GM21825 (cell line): ENCODE measurements around the gene SERTAD1.
A peak's percentile ranks its signal among the peaks of the same experiment; 100 is the strongest.
"Not testable (repeated sequence)": the region's sequence is repeated elsewhere in the genome, so short reads cannot be mapped to it uniquely, and the experiment has no call there.

ENCODE experiments used
- ATAC-seq: cut with Tn5 transposase; IDR thresholded peaks from one replicate; pipeline ENCODE4 v1.9.1; 2021; ENCODE audit warnings: mild to moderate bottlenecking, moderate library complexity; ENCODE audit not compliant: unreplicated experiment

Gene SERTAD1

GRCh38 chr19:40425450-40426287 is at the start of gene SERTAD1:
Gene SERTAD1 (minus strand): TSS chr19:40425992. CDS start chr19:40423546, 2,446 bp downstream.
- ATAC-seq: peak; percentile 79

DNA sequence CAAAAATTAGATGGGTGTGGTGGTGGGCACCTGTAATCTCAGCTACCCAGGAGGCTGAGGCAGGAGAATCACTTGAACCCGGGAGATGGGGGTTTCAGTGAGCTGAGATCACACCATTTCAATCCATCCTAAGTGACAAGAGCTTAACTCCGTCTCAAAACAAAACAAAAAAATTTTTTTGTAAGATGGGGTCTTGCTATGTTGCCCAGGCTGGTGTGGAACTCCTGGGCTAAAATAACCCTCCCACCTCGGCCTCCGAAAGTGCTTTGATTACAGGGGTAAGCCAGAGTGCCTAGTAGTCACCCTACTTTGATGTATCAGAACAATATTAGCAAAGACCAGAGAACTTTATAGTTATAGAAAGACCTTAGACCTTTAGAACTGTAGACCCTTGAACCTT is 48.9 kb upstream of the SERTAD1 start:
- no peak for ATAC-seq

DNA sequence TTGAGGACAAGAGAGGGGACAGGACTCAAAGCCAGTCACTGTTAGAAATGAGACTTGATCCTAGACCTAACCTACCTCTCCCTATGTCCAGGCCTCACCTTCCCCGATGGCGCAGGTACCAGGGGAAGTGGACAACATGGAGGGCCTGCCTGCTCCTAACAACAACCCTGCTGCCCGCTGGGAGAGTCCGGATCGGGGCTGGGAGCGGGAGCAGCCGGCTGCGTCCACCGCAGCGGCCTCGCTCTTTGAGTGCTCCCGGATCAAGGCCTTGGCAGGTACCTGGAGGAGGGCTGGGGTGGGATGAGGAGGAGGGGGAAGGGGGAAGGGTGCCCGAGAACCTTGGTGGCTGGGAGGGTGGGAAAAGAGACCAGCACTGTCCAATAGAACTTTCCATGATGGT is 46.7 kb upstream of the SERTAD1 start:
- ATAC-seq: no peak

GRCh38 chr19:40471111-40471510 is 45.3 kb upstream of the SERTAD1 start:
- no peak for ATAC-seq

- ATAC-seq: no peak
Measured at GRCh38 chr19:40469011-40469410, 43.2 kb upstream of the SERTAD1 start.

- no peak for ATAC-seq
Measured at GRCh38 chr19:40466985-40467734, 41.4 kb upstream of the SERTAD1 start, which contains the start of gene SPTBN4. Gene SPTBN4 (plus strand): TSS chr19:40467001. CDS start chr19:40472622, 5,621 bp downstream.

DNA sequence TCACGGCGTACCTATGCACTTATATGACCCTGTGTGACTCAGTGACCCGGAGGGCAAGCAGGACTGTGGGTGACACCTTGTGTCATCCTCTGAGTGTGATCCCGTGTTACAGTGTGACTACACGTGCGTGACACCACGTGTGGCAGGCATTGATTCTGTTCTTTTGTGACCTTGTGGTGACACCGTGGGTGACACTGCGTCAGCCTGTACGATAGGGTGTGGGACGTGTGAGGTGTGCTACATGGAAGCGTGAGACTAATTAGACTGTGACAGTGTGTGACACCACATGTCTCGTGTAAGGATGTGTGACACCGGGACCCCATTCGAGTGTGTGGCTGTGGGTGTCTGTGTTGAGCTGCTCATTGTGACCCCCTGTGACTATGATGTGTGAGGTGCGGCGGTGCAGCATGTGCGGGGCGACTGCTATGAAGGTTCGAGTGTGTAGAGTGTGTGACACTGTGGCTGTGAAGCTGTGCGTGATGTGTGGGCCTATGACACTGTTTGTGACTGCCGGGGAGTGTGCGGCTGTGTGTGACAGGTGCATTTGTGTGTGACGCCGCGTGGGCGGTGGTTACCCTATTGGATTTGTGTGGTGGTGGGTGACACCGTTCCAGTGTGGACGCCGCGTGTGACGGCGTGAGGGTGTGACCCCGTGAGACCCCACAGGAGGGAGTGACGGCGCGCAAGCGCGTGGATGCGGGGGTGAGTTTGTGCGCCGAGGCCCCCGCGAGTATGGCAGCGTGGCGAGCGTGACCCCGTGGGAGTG is 40.6 kb upstream of the SERTAD1 start:
- ATAC-seq: peak; percentile 20

GRCh38 chr19:40465557-40466218 is 39.9 kb upstream of the SERTAD1 start, which contains the start of gene BLVRB:
Gene BLVRB (minus strand): TSS chr19:40465745. CDS start chr19:40465688, 57 bp downstream.
- peak; percentile 88 for ATAC-seq

- ATAC-seq: no peak
Measured at GRCh38 chr19:40465025-40465556, 39.3 kb upstream of the SERTAD1 start.

- ATAC-seq: no peak
Measured at GRCh38 chr19:40464059-40465024, 38.5 kb upstream of the SERTAD1 start.

DNA sequence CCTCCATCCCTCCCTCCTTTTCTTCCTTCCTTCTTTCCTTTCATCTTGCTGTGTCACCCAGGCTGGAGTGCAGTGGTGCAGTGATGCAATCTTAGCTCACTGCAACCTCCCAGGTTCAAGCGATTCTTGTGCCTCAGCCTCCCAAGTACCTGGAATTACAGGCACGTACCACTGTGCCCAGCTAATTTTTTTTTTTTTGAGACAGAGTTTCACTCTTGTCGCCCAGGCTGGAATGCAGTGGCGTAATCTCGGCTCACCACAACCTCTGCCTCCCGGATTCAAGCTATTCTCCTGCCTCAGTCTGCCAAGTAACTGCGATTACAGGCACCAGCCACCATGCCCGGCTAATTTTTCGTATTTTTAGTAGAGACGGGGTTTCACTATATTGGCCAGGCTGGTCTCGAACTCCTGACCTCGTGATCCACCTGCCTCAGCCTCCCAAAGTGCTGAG is 37.8 kb upstream of the SERTAD1 start:
- not testable (repeated sequence) for ATAC-seq

DNA sequence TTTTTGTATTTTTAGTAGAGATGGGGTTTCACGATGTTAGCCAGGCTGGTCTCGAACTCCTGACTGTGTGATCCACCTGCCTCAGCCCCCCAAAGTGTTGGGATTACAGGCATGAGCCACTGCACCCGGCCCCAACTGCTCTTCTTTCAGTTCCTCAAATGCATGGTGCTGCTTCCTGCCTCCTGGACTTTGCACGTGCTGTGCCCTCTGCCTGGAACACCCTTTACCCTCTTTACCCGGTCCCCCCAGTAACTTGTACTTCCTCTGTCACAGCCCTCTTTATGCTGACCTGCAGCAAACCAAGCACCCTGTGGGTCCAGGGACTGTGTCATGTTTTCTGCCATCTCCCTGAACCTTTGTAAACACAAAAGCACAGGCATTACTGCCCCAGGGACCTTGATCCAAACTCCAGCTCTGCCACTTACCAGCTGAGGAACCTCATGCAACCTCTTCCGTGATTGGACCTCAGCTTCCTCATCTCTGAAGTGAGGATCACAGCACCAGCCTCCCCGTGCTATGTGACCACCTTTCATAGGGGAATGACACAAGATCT is 36.0 kb upstream of the SERTAD1 start:
- ATAC-seq: no peak

DNA sequence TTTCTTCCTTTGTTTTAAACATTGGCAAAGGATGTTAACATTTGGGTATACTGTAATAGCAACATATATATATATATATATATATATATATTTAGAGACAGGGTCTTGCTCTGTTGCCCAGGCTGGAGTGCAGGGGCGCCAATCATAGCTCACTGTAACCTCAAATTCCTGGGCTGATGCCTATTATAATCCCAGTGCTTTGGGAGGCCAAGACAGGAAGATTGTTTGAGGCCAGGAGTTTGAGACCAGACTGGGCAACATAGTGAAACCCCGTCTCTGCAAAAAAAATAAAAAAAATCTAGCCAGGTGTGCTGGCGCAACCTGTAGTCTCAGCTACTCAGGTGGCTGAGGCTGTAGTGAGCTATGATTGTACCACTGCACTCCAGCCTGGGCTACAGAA is 34.4 kb upstream of the SERTAD1 start:
- no peak for ATAC-seq

DNA sequence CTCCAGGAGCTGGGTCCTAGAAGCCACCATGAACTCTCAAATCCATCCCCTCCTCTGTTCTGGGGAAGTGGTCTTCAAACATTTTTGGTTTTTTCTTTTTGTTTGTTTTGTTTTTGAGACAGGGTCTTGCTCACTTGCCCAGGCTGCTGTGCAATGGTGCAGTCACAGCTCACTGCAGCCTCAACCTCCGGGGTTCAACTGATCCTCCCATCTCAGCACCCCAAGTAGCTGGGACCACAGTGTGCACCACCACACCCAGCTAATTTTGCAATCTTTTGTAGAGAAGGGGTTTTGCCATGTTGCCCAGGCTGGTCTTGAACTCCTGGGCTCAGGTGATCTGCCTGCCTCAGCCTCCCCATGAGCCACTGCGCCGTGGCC is 32.8 kb upstream of the SERTAD1 start:
- ATAC-seq: no peak

DNA sequence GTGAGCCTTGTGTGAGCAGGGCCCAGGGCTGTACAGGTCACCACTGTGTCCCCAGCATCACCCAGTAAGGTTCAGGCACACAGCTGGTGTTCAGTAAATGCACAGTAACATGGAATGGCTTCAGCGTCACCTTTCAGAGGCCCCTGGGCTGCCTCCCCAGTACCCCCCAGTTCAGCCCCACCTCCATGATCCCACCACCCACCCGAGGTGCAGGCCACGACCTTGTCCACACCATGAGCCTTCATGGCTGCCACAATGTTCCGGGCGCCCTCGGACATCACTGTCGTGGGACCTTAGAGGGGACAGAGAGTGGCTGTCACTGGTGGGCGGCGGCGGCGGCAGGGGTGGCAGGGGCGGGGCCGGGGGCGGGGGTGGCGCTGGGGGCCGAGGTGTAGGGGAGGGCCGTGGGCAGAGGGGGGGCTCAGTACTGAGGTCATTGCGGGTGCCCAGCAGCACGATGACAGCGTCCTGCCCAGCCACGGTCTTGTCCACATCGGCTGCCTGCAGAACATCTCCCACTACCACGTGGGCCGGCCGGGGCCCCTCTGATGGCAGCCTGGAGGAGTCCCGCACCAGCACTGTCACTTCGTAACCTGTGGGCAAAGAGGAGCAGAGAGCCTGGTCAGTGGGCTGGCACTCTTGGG is 32.3 kb upstream of the SERTAD1 start:
- ATAC-seq: no peak

DNA sequence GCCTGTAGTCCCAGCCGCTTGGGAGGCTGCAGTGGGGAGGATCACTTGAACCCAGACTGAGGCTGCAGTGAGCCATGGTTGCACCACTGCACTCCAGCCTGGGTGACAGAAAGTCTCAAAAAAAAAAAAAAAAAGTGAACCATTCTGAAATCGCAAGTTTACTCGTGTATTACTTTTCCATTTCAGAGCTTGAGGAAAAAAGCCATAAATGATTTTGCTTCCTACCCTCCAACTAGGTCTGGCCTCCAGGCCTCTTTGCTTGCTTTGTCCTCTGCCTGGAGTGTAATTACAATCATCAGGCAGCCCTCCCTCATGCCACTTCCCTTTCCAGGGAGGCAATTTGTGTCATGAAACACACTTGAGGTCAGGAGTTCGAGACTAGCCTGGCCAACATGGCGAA is 31.3 kb upstream of the SERTAD1 start:
- no peak for ATAC-seq

DNA sequence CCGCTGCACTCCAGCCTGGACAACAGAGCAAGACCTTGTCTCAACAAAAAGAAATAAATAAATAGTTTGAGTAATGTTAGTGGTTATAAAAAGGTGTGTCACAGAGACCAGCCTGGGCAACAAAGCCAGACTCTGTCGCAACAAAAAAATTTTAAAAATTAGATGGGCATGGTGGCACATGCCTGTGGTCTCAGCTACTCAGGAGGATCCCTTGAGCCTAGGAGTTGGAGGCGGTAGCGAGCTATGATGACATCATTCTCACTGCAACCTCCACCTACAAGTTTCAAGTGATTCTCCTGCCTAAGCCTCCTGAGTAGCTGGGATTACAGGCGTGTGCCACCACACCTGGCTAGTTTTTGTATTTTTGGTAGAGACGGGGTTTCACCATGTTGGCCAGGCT is 28.2 kb upstream of the SERTAD1 start:
- ATAC-seq: not testable (repeated sequence)

GRCh38 chr19:40453151-40453735 is 27.5 kb upstream of the SERTAD1 start:
- ATAC-seq: no peak
